Ascending aorta (tissue), 2 donors: ENCODE data around the gene CDK14. TPM values are rescaled to one million over a fixed set of nuclear protein-coding genes. Genes with fewer than 3 reads are reported as not detected.

ENCODE experiments used
- DNase-seq, 2 donors: peaks; one replicate each; pipeline ENCODE4 v3.0.0-alpha.2; 2019; ENCODE audit warnings: low spot score in 2 of 2
- H3K27ac ChIP-seq, 2 donors: fragments of 200-600 bp; sonication (generic); one replicate each; pipeline ENCODE4 v1.5.1; 2016 to 2017; ENCODE audit warnings: mild to moderate bottlenecking in 1 of 2
- H3K27me3 ChIP-seq: fragments of 200-600 bp; sonication (generic); one replicate; pipeline ENCODE4 v1.5.1; 2017
- H3K36me3 ChIP-seq, 2 donors: fragments of 200-600 bp; sonication (generic); one replicate each; pipeline ENCODE4 v1.5.1; 2016
- H3K4me1 ChIP-seq, 2 donors: fragments of 200-600 bp; sonication (generic); one replicate each; pipeline ENCODE4 v1.5.1; 2016 to 2017; ENCODE audit warnings: mild to moderate bottlenecking in 1 of 2
- H3K4me3 ChIP-seq, 2 donors: fragments of 200-600 bp; sonication (generic); one replicate each; pipeline ENCODE4 v1.5.1; 2016 to 2017; ENCODE audit warnings: mild to moderate bottlenecking in 1 of 2
- H3K9me3 ChIP-seq, 2 donors: fragments of 200-600 bp; sonication (generic); one replicate each; pipeline ENCODE4 v1.5.1; 2016
- CTCF ChIP-seq, 3 experiments: fragments of 200-600 bp in 2 of 3; fragments of 450-650 bp in 1 of 3; sonication (generic) in 2 of 3; IDR thresholded peaks; one replicate each; pipeline ENCODE4 v1.5.1; 2016 to 2019; ENCODE audit warnings: antibody characterized with exemption in 3 of 3, mild to moderate bottlenecking in 1 of 3, moderate library complexity in 1 of 3
- intact Hi-C: fragments of 100-400 bp; cut with DNase I; formaldehyde crosslinking; loops from one replicate; pipeline ENCODE4 v1.15.1; 2023
- total RNA-seq: library from RNA; depleted of rRNA; stranded (reverse); fragments of >200 nt; gene quantifications from one replicate; pipeline ENCODE4 v1.1.0, GENCODE V29; 2016

Gene CDK14
- total RNA-seq, 1 donor from 2014 or later, result 5.1 TPM

GRCh38 chr7:90761584-90761983 is 165.5 kb downstream of the CDK14 start:
- H3K9me3 ChIP-seq, result no peaks in the 10 kb centered on the region
- no peak overlapping the region for H3K27ac ChIP-seq
- TF ChIP-seq CTCF (IDR thresholded peaks at IDR 0.05), result no peak
- DNase-seq, result no peak
- intact Hi-C loops, result no loop called here
- no peaks in the 10 kb centered on the region for H3K4me1 ChIP-seq
- H3K27me3 ChIP-seq, result no peaks in the 10 kb centered on the region
- H3K36me3 ChIP-seq, result no peaks in the 10 kb centered on the region
- no peak overlapping the region for H3K4me3 ChIP-seq

GRCh38 chr7:90763108-90763507 is 167.0 kb downstream of the CDK14 start:
- intact Hi-C loops, result no loop called here
- no peak for TF ChIP-seq CTCF (IDR thresholded peaks at IDR 0.05)

GRCh38 chr7:90764848-90765570 is 168.9 kb downstream of the CDK14 start:
- no peak for TF ChIP-seq CTCF (IDR thresholded peaks at IDR 0.05)
- Histone ChIP-seq H3K27me3 (no peaks in the 10 kb centered on the region), H3K9me3 (no peaks in the 10 kb centered on the region), H3K27ac (no peak overlapping the region), H3K4me1 (no peaks in the 10 kb centered on the region), H3K4me3 (no peak overlapping the region), H3K36me3 (no peaks in the 10 kb centered on the region)
- intact Hi-C loops, result no loop called here
- DNase-seq, result no peak

More at GRCh38 chr7:90763108-90763507, 167.0 kb downstream of the CDK14 start:
- Histone ChIP-seq H3K27ac (no peak overlapping the region), H3K4me3 (no peak overlapping the region), H3K27me3 (no peaks in the 10 kb centered on the region), H3K9me3 (no peaks in the 10 kb centered on the region), H3K4me1 (no peaks in the 10 kb centered on the region), H3K36me3 (no peaks in the 10 kb centered on the region)
- no peak for DNase-seq

- Histone ChIP-seq H3K27ac (peak overlapping the region; percentile 1 to 39), H3K27me3 (no peaks in the 10 kb centered on the region), H3K36me3 (no peaks in the 10 kb centered on the region), H3K4me3 (peak overlapping the region in 1 of 2 donors; percentile 9), H3K4me1 (no peaks in the 10 kb centered on the region), H3K9me3 (no peaks in the 10 kb centered on the region)
- no peak for TF ChIP-seq CTCF (IDR thresholded peaks at IDR 0.05)
- DNase-seq, result no peak
- intact Hi-C loops, result no loop called here
Measured at GRCh38 chr7:90766814-90767564, 170.9 kb downstream of the CDK14 start.

GRCh38 chr7:90768301-90768700 is 172.2 kb downstream of the CDK14 start:
- intact Hi-C loops, result no loop called here
- no peak for DNase-seq
- Histone ChIP-seq H3K36me3 (no peaks in the 10 kb centered on the region), H3K27me3 (no peaks in the 10 kb centered on the region), H3K4me1 (no peaks in the 10 kb centered on the region), H3K4me3 (no peak overlapping the region), H3K9me3 (no peaks in the 10 kb centered on the region), H3K27ac (no peak overlapping the region)
- TF ChIP-seq CTCF (IDR thresholded peaks at IDR 0.05), result no peak
